Activated CD8-positive, alpha-beta T cell treated with anti-CD3 and anti-CD28 coated beads for 36 hours (primary cell): ENCODE results near the gene STARD9. TPM values are rescaled to one million over a fixed set of nuclear protein-coding genes. Genes with fewer than 3 reads are reported as not detected.

Experiments used
- ATAC-seq: fragments of 200-7000 bp; cut with Tn5 transposase; one replicate; pipeline ENCODE4 v1.10.0; 2021; ENCODE audit warnings: mild to moderate bottlenecking, moderate library complexity
- CTCF ChIA-PET: fragments of 350-600 bp; sonication (Branson Sonifier 250); formaldehyde crosslinking; loops from one replicate; lab custom pipeline; 2021; ENCODE audit warnings: antibody characterized with exemption; lab: Charles Lee
- POLR2A ChIA-PET: fragments of 350-600 bp; sonication (Branson Sonifier 250); formaldehyde crosslinking; loops from one replicate; lab custom pipeline; 2021; ENCODE audit warnings: antibody characterized with exemption; lab: Charles Lee
- DNase-seq: peaks from one replicate; pipeline ENCODE4 v3.0.0-alpha.2; 2020
- H3K27ac Mint-ChIP-seq: one replicate; pipeline ENCODE4 v1.8.0; 2021; ENCODE audit warnings: mild to moderate bottlenecking, mixed read lengths
- H3K27me3 Mint-ChIP-seq: one replicate; pipeline ENCODE4 v1.8.0; 2021; ENCODE audit warnings: mixed read lengths
- H3K36me3 Mint-ChIP-seq: one replicate; pipeline ENCODE4 v1.8.0; 2021; ENCODE audit warnings: low read depth, mixed read lengths
- H3K4me1 Mint-ChIP-seq: one replicate; pipeline ENCODE4 v1.8.0; 2021; ENCODE audit warnings: low read depth, mixed read lengths
- H3K4me3 Mint-ChIP-seq: one replicate; pipeline ENCODE4 v1.8.0; 2021; ENCODE audit warnings: mild to moderate bottlenecking, moderate library complexity, mixed read lengths
- H3K9me3 Mint-ChIP-seq: one replicate; pipeline ENCODE4 v1.8.0; 2021; ENCODE audit warnings: mixed read lengths
- CTCF ChIP-seq: fragments of 200-600 bp; IDR thresholded peaks from one replicate; pipeline ENCODE4 v1.8.0; 2022; ENCODE audit warnings: antibody characterized with exemption, mild to moderate bottlenecking
- intact Hi-C: fragments of 100-400 bp; cut with micrococcal nuclease; formaldehyde crosslinking; loops from one replicate; pipeline ENCODE4 v1.10.0; 2022
- total RNA-seq, 2 experiments: library from RNA; stranded (reverse); gene quantifications; one replicate each; pipeline ENCODE4 v1.2.3, GENCODE V29; 2021

STARD9 gene
- total RNA-seq, 2 experiments from 2014 or later, result 4.8 to 6.4 TPM

GRCh38 chr15:42632105-42632675 is 56.8 kb downstream of the STARD9 start:
- no peak overlapping the region for H3K4me3 Mint-ChIP-seq
- H3K27ac Mint-ChIP-seq, result no peak overlapping the region
- intact Hi-C loops, result no loop called here
- H3K36me3 Mint-ChIP-seq, result peaks cover 2% of the 10 kb centered on the region
- H3K9me3 Mint-ChIP-seq, result no peaks in the 10 kb centered on the region
- no peak for TF ChIP-seq CTCF
- POLR2A ChIA-PET, result no interaction called here
- H3K4me1 Mint-ChIP-seq, result no peaks in the 10 kb centered on the region
- CTCF ChIA-PET, result interaction anchor here (2.4 kb wide), 1 partner anchor 10 kb away, joined by 6 read pairs; no protein-coding TSS in a partner anchor
- ATAC-seq, result no peak
- no peaks in the 10 kb centered on the region for H3K27me3 Mint-ChIP-seq
- DNase-seq, result no peak

DNA sequence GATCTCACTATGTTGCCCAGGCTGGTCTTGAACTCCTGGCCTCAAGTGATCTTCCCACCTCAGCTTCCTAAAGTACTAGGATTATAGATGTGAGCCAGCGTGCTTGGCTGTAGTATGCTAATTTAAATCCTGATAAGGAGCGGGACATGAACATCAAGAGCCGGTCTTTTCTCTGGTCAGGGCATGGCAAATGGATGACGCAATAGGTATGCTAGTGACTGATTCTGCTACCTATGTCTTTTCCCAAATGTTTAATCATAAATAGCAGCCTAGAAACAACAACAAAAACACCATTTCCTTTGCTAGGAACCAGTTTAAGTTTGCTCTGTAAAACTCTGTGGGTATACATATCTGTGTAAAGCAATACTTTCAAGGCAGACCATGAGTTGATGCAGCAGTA is 64.7 kb downstream of the STARD9 start:
- H3K27ac Mint-ChIP-seq, result no peak overlapping the region
- ATAC-seq (no peak), DNase-seq (no peak)
- intact Hi-C loops, result no loop called here
- ChIA-PET POLR2A (no interaction called here), CTCF (no interaction called here)
- H3K36me3 Mint-ChIP-seq, result peaks cover 5% of the 10 kb centered on the region
- no peaks in the 10 kb centered on the region for H3K4me1 Mint-ChIP-seq
- H3K4me3 Mint-ChIP-seq, result no peak overlapping the region
- H3K27me3 Mint-ChIP-seq, result no peaks in the 10 kb centered on the region
- no peaks in the 10 kb centered on the region for H3K9me3 Mint-ChIP-seq
- no peak for TF ChIP-seq CTCF

DNA sequence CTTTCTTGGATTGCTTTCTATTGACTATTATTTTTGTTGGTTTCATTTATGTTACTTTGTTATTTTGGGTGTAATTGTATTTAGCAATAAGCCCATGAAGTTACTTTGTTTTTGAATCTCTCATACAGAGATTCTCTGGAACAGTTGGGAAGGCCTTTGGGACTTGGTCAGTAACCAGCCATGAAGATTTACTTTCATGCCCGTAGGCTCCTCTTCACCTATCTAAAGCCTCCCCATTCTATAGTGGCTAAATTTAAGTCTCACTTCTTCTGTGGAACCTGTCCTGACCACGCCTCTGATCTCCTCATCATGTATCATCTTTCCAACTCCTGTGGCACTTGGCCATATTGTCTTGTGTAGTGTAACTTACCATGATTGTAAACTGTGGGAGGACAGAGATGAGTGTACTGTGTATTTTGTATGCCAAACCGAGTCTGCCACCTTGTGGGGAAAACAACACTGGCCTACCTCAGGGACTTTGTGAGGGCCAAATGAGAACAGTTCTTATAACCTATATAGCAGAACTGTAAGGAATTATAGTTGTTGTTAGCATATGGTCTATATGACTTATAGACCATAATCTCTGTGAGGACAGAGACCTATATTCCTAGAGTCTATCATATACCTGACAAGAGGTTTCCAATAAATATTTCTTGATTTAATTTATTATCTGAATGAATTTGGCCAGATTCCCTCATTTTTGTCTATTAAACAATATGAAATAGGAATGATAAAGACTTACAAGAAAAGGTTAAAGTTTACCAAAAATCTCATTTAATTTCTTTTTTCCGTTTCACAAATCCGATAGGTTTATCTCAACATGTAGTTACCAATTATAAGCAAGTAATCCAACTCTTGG is 75.0 kb downstream of the STARD9 start:
- POLR2A ChIA-PET, result interaction anchor here (1.0 kb wide), 1 partner anchor 99 kb away, joined by 4 read pairs; no protein-coding TSS in a partner anchor
- ATAC-seq (peak; percentile 99), DNase-seq (peak; percentile 83)
- intact Hi-C loops, result loop anchor here (5.0 kb wide), 1 partner anchor 178 kb away; no protein-coding TSS in a partner anchor
- CTCF ChIA-PET, result interaction anchor here (0.7 to 1.4 kb wide), 10 partner anchors 27 to 263 kb away, joined by 3 to 4 read pairs (median 4); partner anchors contain the start of genes HAUS2, LRRC57 and STARD9
- TF ChIP-seq CTCF, result peak; percentile 77
- no peaks in the 10 kb centered on the region for H3K9me3 Mint-ChIP-seq
- H3K27ac Mint-ChIP-seq, result no peak overlapping the region
- H3K4me1 Mint-ChIP-seq, result peaks cover 12% of the 10 kb centered on the region
- no peak overlapping the region for H3K4me3 Mint-ChIP-seq
- no peaks in the 10 kb centered on the region for H3K36me3 Mint-ChIP-seq
- H3K27me3 Mint-ChIP-seq, result no peaks in the 10 kb centered on the region

DNA sequence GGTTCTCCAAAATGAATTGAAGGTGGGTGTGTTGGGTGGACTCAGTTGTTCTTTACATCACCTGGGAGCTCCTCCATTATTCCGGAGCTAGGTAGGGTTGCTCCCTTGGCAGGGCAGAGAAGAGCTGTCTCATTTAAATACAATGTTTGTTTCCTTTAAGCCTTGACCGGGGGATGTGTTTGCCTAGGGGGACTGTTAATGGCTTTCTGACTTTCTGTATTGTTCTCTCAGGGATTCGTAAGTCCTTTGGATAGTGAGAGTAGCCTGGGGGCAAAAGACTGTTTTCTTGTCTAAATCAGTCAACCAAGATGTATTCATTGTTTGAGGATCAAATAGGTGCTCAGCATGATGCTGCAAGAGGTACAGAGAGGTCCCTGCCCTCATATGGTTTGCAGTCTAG is 90.4 kb downstream of the STARD9 start:
- no peaks in the 10 kb centered on the region for H3K27me3 Mint-ChIP-seq
- POLR2A ChIA-PET, result no interaction called here
- no peaks in the 10 kb centered on the region for H3K9me3 Mint-ChIP-seq
- CTCF ChIA-PET, result no interaction called here
- intact Hi-C loops, result no loop called here
- H3K4me3 Mint-ChIP-seq, result no peak overlapping the region
- no peak overlapping the region for H3K27ac Mint-ChIP-seq
- no peak for TF ChIP-seq CTCF
- ATAC-seq (no peak), DNase-seq (no peak)
- no peaks in the 10 kb centered on the region for H3K4me1 Mint-ChIP-seq
- H3K36me3 Mint-ChIP-seq, result peaks cover 3% of the 10 kb centered on the region

DNA sequence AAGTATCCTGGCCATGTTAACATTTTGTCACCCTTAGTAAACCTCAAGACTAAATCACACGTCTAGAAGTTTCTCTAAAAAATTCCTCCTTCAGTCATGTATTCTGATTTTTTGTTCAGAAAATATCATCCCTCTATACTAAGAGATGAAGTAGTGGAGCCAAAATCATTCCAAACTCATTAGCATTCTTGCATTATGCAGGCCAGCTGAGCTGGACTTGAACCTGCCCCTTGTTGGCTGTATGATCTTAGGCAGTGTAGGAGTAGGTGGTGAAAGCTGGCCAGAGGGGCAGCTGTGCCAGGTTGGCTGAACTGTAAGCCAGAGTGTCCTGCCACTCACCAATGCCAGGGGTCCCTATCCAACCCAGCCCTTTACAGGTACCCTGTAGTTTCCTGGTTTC is 92.4 kb downstream of the STARD9 start:
- Mint-ChIP-seq H3K27ac (no peak overlapping the region), H3K27me3 (no peaks in the 10 kb centered on the region), H3K36me3 (peaks cover 3% of the 10 kb centered on the region), H3K4me3 (no peak overlapping the region), H3K9me3 (no peaks in the 10 kb centered on the region), H3K4me1 (no peaks in the 10 kb centered on the region)
- POLR2A ChIA-PET, result no interaction called here
- ATAC-seq, result no peak
- intact Hi-C loops, result no loop called here
- CTCF ChIA-PET, result no interaction called here
- no peak for DNase-seq
- no peak for TF ChIP-seq CTCF
